Activated CD8-positive, alpha-beta T cell treated with anti-CD3 and anti-CD28 coated beads for 36 hours (primary cell): ENCODE data around the gene CERS6. TPM values are rescaled to one million over a fixed set of nuclear protein-coding genes. Genes with fewer than 3 reads are reported as not detected.

Source experiments
- ATAC-seq: fragments of 200-7000 bp; cut with Tn5 transposase; one replicate; pipeline ENCODE4 v1.10.0; 2021; ENCODE audit warnings: mild to moderate bottlenecking, moderate library complexity
- CTCF ChIA-PET: fragments of 350-600 bp; sonication (Branson Sonifier 250); formaldehyde crosslinking; loops from one replicate; lab custom pipeline; 2021; ENCODE audit warnings: antibody characterized with exemption; lab: Charles Lee
- POLR2A ChIA-PET: fragments of 350-600 bp; sonication (Branson Sonifier 250); formaldehyde crosslinking; loops from one replicate; lab custom pipeline; 2021; ENCODE audit warnings: antibody characterized with exemption; lab: Charles Lee
- DNase-seq: peaks from one replicate; pipeline ENCODE4 v3.0.0-alpha.2; 2020
- H3K27ac Mint-ChIP-seq: one replicate; pipeline ENCODE4 v1.8.0; 2021; ENCODE audit warnings: mild to moderate bottlenecking, mixed read lengths
- H3K27me3 Mint-ChIP-seq: one replicate; pipeline ENCODE4 v1.8.0; 2021; ENCODE audit warnings: mixed read lengths
- H3K36me3 Mint-ChIP-seq: one replicate; pipeline ENCODE4 v1.8.0; 2021; ENCODE audit warnings: low read depth, mixed read lengths
- H3K4me1 Mint-ChIP-seq: one replicate; pipeline ENCODE4 v1.8.0; 2021; ENCODE audit warnings: low read depth, mixed read lengths
- H3K4me3 Mint-ChIP-seq: one replicate; pipeline ENCODE4 v1.8.0; 2021; ENCODE audit warnings: mild to moderate bottlenecking, moderate library complexity, mixed read lengths
- H3K9me3 Mint-ChIP-seq: one replicate; pipeline ENCODE4 v1.8.0; 2021; ENCODE audit warnings: mixed read lengths
- CTCF ChIP-seq: fragments of 200-600 bp; IDR thresholded peaks from one replicate; pipeline ENCODE4 v1.8.0; 2022; ENCODE audit warnings: antibody characterized with exemption, mild to moderate bottlenecking
- intact Hi-C: fragments of 100-400 bp; cut with micrococcal nuclease; formaldehyde crosslinking; loops from one replicate; pipeline ENCODE4 v1.10.0; 2022
- total RNA-seq, 2 experiments: library from RNA; stranded (reverse); gene quantifications; one replicate each; pipeline ENCODE4 v1.2.3, GENCODE V29; 2021

CERS6 gene
- total RNA-seq, 2 experiments from 2014 or later: 15.4 to 16.1 TPM

GRCh38 chr2:168798888-168799410, 342.9 kb downstream of the CERS6 start:
- CTCF ChIA-PET: no interaction called here
- intact Hi-C loops: no loop called here
- ATAC-seq (no peak), DNase-seq (no peak)
- H3K9me3 Mint-ChIP-seq: no peaks in the 10 kb centered on the region
- H3K27me3 Mint-ChIP-seq: no peaks in the 10 kb centered on the region
- H3K4me3 Mint-ChIP-seq: no peak overlapping the region
- no peaks in the 10 kb centered on the region for H3K4me1 Mint-ChIP-seq
- TF ChIP-seq CTCF: no peak
- POLR2A ChIA-PET: no interaction called here
- no peaks in the 10 kb centered on the region for H3K36me3 Mint-ChIP-seq
- no peak overlapping the region for H3K27ac Mint-ChIP-seq

DNA sequence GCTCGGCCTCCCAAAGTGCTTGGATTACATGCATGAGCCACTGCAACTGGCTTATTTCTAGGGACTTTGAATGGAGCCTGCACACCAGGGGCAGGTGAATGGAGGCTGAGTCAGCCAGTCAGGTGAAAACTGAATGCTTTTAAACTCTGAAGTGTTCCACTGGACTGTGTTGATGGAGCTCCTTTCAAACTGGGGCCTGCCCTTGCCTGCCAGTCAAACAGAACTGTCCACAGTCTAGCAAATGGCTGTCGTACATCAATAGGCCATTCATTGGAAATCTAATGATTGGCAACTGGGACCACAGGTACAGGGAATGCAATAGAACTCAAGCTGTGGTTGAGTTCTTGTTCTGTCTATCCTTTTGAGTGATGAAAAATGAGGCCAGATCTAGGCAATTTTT, 345.4 kb downstream of the CERS6 start:
- POLR2A ChIA-PET: interaction anchor here (0.6 kb wide), 1 partner anchor 657 kb away, joined by 3 read pairs; no protein-coding TSS in a partner anchor
- Mint-ChIP-seq H3K4me1 (no peaks in the 10 kb centered on the region), H3K27me3 (no peaks in the 10 kb centered on the region), H3K27ac (no peak overlapping the region), H3K36me3 (no peaks in the 10 kb centered on the region), H3K4me3 (no peak overlapping the region), H3K9me3 (no peaks in the 10 kb centered on the region)
- DNase-seq: no peak
- intact Hi-C loops: no loop called here
- no peak for ATAC-seq
- no peak for TF ChIP-seq CTCF
- CTCF ChIA-PET: interaction anchor here (1.2 kb wide), 1 partner anchor 10 kb away, joined by 3 read pairs; no protein-coding TSS in a partner anchor

GRCh38 chr2:168801961-168802858, 346.1 kb downstream of the CERS6 start, which contains the start of gene NOSTRIN:
Gene NOSTRIN (plus strand): TSS chr2:168802637. CDS start chr2:168802647, 10 bp downstream.
- intact Hi-C loops: no loop called here
- Mint-ChIP-seq H3K36me3 (no peaks in the 10 kb centered on the region), H3K27me3 (no peaks in the 10 kb centered on the region), H3K4me3 (no peak within 1 kb of the TSS), H3K9me3 (no peaks in the 10 kb centered on the region), H3K4me1 (no peaks in the 10 kb centered on the region), H3K27ac (no peak within 1 kb of the TSS)
- POLR2A ChIA-PET: no interaction called here
- no peak for TF ChIP-seq CTCF
- CTCF ChIA-PET: interaction anchor here (1.2 kb wide), 1 partner anchor 9 kb away, joined by 3 read pairs; no protein-coding TSS in a partner anchor
- DNase-seq (no peak), ATAC-seq (no peak)

GRCh38 chr2:168802859-168803725, 347.0 kb downstream of the CERS6 start:
- ATAC-seq: no peak
- H3K36me3 Mint-ChIP-seq: no peaks in the 10 kb centered on the region
- POLR2A ChIA-PET: no interaction called here
- H3K4me1 Mint-ChIP-seq: no peaks in the 10 kb centered on the region
- no peak overlapping the region for H3K27ac Mint-ChIP-seq
- TF ChIP-seq CTCF: no peak
- no peaks in the 10 kb centered on the region for H3K9me3 Mint-ChIP-seq
- intact Hi-C loops: no loop called here
- no peaks in the 10 kb centered on the region for H3K27me3 Mint-ChIP-seq
- CTCF ChIA-PET: interaction anchor here (1.2 kb wide), 2 partner anchors 13 to 466 kb away, joined by 3 read pairs; no protein-coding TSS in a partner anchor
- no peak overlapping the region for H3K4me3 Mint-ChIP-seq
- no peak for DNase-seq
